Ascending aorta (tissue), 2 donors: Measurements from ENCODE around the gene VPS41. TPM values are rescaled to one million over a fixed set of nuclear protein-coding genes. Genes with fewer than 3 reads are reported as not detected.

ENCODE experiments used
- DNase-seq, 2 donors: peaks; one replicate each; pipeline ENCODE4 v3.0.0-alpha.2; 2019; ENCODE audit warnings: low spot score in 2 of 2
- H3K27ac ChIP-seq, 2 donors: fragments of 200-600 bp; sonication (generic); one replicate each; pipeline ENCODE4 v1.5.1; 2016 to 2017; ENCODE audit warnings: mild to moderate bottlenecking in 1 of 2
- H3K27me3 ChIP-seq: fragments of 200-600 bp; sonication (generic); one replicate; pipeline ENCODE4 v1.5.1; 2017
- H3K36me3 ChIP-seq, 2 donors: fragments of 200-600 bp; sonication (generic); one replicate each; pipeline ENCODE4 v1.5.1; 2016
- H3K4me1 ChIP-seq, 2 donors: fragments of 200-600 bp; sonication (generic); one replicate each; pipeline ENCODE4 v1.5.1; 2016 to 2017; ENCODE audit warnings: mild to moderate bottlenecking in 1 of 2
- H3K4me3 ChIP-seq, 2 donors: fragments of 200-600 bp; sonication (generic); one replicate each; pipeline ENCODE4 v1.5.1; 2016 to 2017; ENCODE audit warnings: mild to moderate bottlenecking in 1 of 2
- H3K9me3 ChIP-seq, 2 donors: fragments of 200-600 bp; sonication (generic); one replicate each; pipeline ENCODE4 v1.5.1; 2016
- intact Hi-C: fragments of 100-400 bp; cut with DNase I; formaldehyde crosslinking; loops from one replicate; pipeline ENCODE4 v1.15.1; 2023
- total RNA-seq: library from RNA; depleted of rRNA; stranded (reverse); fragments of >200 nt; gene quantifications from one replicate; pipeline ENCODE4 v1.1.0, GENCODE V29; 2016
- TF ChIP-seq, protein P1 (sequence below), 3 experiments: fragments of 200-600 bp in 2 of 3; fragments of 450-650 bp in 1 of 3; sonication (generic) in 2 of 3; IDR thresholded peaks; one replicate each; pipeline ENCODE4 v1.5.1; 2016 to 2019; ENCODE audit warnings: antibody characterized with exemption in 3 of 3, mild to moderate bottlenecking in 1 of 3, moderate library complexity in 1 of 3

VPS41 gene
- total RNA-seq, 1 donor from 2014 or later = 13.4 TPM

DNA sequence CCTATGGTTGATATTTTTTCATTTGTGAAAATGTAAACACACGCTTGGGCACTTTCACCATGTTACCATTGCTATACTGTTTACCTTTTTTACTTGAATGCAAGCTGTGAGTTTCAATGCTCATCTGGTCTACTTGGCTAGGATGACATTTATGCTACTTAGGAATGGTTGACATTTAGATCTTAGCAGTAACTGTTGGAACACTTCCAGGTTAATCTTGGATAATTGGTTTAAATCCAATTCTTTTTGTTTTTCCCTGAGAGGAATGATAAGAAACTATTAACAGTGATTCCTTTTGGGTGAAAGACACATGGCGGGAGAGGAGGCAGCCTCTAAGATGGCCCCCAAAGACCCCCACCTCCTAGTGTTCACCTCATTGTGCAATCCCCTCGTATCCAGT, 226.4 kb downstream of the VPS41 start:
- intact Hi-C loops = no loop called here
- TF ChIP-seq, protein P1, sequence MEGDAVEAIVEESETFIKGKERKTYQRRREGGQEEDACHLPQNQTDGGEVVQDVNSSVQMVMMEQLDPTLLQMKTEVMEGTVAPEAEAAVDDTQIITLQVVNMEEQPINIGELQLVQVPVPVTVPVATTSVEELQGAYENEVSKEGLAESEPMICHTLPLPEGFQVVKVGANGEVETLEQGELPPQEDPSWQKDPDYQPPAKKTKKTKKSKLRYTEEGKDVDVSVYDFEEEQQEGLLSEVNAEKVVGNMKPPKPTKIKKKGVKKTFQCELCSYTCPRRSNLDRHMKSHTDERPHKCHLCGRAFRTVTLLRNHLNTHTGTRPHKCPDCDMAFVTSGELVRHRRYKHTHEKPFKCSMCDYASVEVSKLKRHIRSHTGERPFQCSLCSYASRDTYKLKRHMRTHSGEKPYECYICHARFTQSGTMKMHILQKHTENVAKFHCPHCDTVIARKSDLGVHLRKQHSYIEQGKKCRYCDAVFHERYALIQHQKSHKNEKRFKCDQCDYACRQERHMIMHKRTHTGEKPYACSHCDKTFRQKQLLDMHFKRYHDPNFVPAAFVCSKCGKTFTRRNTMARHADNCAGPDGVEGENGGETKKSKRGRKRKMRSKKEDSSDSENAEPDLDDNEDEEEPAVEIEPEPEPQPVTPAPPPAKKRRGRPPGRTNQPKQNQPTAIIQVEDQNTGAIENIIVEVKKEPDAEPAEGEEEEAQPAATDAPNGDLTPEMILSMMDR (IDR thresholded peaks at IDR 0.05) = no peak
- no peak for DNase-seq
- Histone ChIP-seq H3K4me3 (no peak overlapping the region), H3K27me3 (no peaks in the 10 kb centered on the region), H3K4me1 (no peaks in the 10 kb centered on the region), H3K27ac (no peak overlapping the region), H3K9me3 (no peaks in the 10 kb centered on the region), H3K36me3 (no peaks in the 10 kb centered on the region)

DNA sequence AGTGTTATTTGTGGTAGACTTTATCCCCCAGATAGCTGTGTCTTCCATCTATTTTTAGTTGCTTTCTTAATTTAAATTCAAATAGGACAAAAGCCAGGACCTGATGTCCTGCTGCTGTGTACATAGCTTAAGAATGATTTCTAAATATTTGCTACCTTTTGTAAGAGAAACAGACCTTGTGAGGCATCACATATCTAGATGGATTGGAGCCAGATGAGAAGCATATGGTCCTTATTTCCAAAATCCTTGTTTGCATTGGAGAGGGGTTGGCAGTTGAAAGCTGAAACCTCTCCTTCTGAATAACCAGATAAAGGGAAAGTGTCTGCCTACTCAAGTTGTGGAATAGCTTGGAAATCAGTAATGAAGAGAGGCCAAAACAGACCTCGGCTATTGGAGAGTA, 227.1 kb downstream of the VPS41 start:
- intact Hi-C loops = no loop called here
- TF ChIP-seq, protein P1 (IDR thresholded peaks at IDR 0.05) = no peak
- Histone ChIP-seq H3K4me1 (no peaks in the 10 kb centered on the region), H3K27ac (no peak overlapping the region), H3K4me3 (no peak overlapping the region), H3K36me3 (no peaks in the 10 kb centered on the region), H3K9me3 (no peaks in the 10 kb centered on the region), H3K27me3 (no peaks in the 10 kb centered on the region)
- DNase-seq = no peak

DNA sequence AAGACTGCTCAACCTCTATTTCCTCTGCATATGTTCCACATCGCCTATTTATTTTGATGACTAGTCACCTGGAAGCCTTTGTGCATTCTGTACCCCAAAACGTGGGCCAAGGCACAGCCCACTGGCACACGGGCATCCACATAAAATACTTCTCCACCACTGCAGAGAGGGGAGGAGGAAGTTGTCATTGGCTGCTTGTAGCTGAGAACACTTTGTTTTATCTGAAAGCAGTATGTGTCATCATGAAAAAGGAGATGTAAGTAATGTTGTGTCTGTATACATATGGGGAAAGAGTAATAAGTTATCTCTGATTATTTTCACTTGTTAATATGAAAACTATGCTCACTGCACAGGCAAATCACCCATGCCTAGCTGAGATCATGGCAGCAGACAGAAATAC, 229.6 kb downstream of the VPS41 start:
- no peaks in the 10 kb centered on the region for H3K27me3 ChIP-seq
- H3K4me1 ChIP-seq = no peaks in the 10 kb centered on the region
- H3K9me3 ChIP-seq = no peaks in the 10 kb centered on the region
- DNase-seq = no peak
- H3K4me3 ChIP-seq = no peak overlapping the region
- TF ChIP-seq, protein P1 (IDR thresholded peaks at IDR 0.05) = no peak
- intact Hi-C loops = no loop called here
- no peaks in the 10 kb centered on the region for H3K36me3 ChIP-seq
- H3K27ac ChIP-seq = no peak overlapping the region

DNA sequence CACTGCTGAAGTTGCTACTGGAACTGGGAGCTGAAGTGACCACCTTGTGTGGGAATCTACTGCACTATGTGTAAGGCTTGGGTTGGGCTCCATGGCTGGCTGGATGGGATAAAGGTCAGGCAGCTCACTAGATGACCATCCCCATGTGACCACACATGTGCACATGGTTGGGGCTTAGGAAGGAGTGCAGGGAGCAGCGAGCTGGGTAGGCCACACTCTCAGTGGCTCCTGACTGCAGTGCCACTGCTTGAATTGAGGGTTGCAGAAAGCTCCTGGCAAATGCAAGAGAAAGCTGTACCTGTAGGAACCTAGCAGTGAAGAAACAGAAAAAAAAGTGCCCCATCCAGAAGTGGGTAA, 230.3 kb downstream of the VPS41 start:
- H3K36me3 ChIP-seq = no peaks in the 10 kb centered on the region
- intact Hi-C loops = no loop called here
- H3K4me1 ChIP-seq = no peaks in the 10 kb centered on the region
- DNase-seq = no peak
- no peaks in the 10 kb centered on the region for H3K9me3 ChIP-seq
- H3K4me3 ChIP-seq = no peak overlapping the region
- TF ChIP-seq, protein P1 (IDR thresholded peaks at IDR 0.05) = no peak
- H3K27ac ChIP-seq = no peak overlapping the region
- no peaks in the 10 kb centered on the region for H3K27me3 ChIP-seq

DNA sequence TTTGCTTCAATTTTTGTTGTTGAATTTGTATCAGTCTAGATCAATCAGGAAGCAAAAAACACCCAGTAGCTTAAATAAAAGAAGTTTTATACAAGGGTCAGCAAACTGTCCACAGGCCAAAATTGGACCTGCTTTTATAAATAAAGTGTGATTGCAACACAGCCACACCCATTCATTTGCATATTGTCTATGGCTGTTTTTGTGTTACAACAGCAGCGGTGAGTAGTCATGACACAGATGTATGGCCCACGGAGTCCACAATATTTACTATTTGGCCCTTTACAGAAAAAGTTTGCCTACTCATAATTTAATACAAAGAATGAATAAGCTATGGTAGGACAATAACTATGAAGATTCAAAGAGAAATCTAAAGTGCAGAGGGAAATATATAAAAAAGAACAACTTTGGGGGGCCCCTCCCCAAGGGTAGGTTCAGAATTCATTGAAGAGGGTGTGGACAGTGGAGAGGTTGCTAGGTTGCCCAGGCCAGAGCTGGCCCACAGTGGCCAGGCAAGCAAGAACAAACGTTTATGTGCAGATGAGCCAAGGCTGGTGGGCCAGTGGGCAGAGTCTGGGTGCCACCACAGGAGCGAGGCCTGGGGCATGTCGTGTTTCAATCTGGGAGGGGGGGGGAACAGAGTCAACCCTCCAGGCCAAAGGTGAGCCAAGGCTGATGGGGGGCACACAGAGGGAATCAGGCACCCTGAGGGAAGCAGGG, 230.9 kb downstream of the VPS41 start:
- intact Hi-C loops = no loop called here
- no peaks in the 10 kb centered on the region for H3K9me3 ChIP-seq
- no peaks in the 10 kb centered on the region for H3K27me3 ChIP-seq
- no peak overlapping the region for H3K27ac ChIP-seq
- no peak for DNase-seq
- no peaks in the 10 kb centered on the region for H3K4me1 ChIP-seq
- no peaks in the 10 kb centered on the region for H3K36me3 ChIP-seq
- TF ChIP-seq, protein P1 (IDR thresholded peaks at IDR 0.05) = no peak
- no peak overlapping the region for H3K4me3 ChIP-seq
